MV-4-11 (cell line): ENCODE data around the gene KHSRP.

Source experiments
- DNase-seq: peaks from one replicate; lab custom pipeline; 2025; lab: John Stamatoyannopoulos, UW

KHSRP gene

GRCh38 chr19:6424195-6424938, at the start of gene KHSRP:
Gene KHSRP, minus strand, starts transcription at chr19:6424811. Its CDS starts 110 bp downstream, at chr19:6424701.
- DNase-seq = no peak

GRCh38 chr19:6473647-6474046, 49.0 kb upstream of the KHSRP start:
- DNase-seq = no peak

GRCh38 chr19:6472713-6473112, 48.1 kb upstream of the KHSRP start:
- no peak for DNase-seq

GRCh38 chr19:6471076-6471475, 46.5 kb upstream of the KHSRP start:
- DNase-seq = no peak

GRCh38 chr19:6470173-6470572, 45.6 kb upstream of the KHSRP start:
- no peak for DNase-seq

GRCh38 chr19:6467384-6467783, 42.8 kb upstream of the KHSRP start:
- DNase-seq = no peak

- no peak for DNase-seq
Observed at GRCh38 chr19:6466526-6467248, 42.1 kb upstream of the KHSRP start.

GRCh38 chr19:6465663-6466062, 41.1 kb upstream of the KHSRP start:
- no peak for DNase-seq

GRCh38 chr19:6465006-6465405, 40.4 kb upstream of the KHSRP start:
- no peak for DNase-seq

GRCh38 chr19:6464070-6464873, 39.7 kb upstream of the KHSRP start, which contains the start of gene CRB3:
Gene CRB3, plus strand, starts transcription at chr19:6464271. Its CDS starts 431 bp downstream, at chr19:6464702.
- no peak for DNase-seq

GRCh38 chr19:6460099-6460884, 35.7 kb upstream of the KHSRP start:
- DNase-seq = peak; percentile 99

- peak; percentile 36 for DNase-seq
Observed at GRCh38 chr19:6459262-6460098, 34.9 kb upstream of the KHSRP start, which contains the start of gene SLC25A23. Gene SLC25A23, minus strand, starts transcription at chr19:6459792. Its CDS starts 164 bp downstream, at chr19:6459628.

GRCh38 chr19:6458695-6459261, 34.2 kb upstream of the KHSRP start:
- DNase-seq = no peak

- DNase-seq = peak; percentile 13
Observed at GRCh38 chr19:6457958-6458694, 33.5 kb upstream of the KHSRP start.

- no peak for DNase-seq
Observed at GRCh38 chr19:6455924-6456323, 31.3 kb upstream of the KHSRP start.

GRCh38 chr19:6453951-6454565, 29.4 kb upstream of the KHSRP start:
- no peak for DNase-seq

GRCh38 chr19:6452899-6453298, 28.3 kb upstream of the KHSRP start:
- no peak for DNase-seq

- no peak for DNase-seq
Observed at GRCh38 chr19:6452223-6452614, 27.6 kb upstream of the KHSRP start.

GRCh38 chr19:6451583-6452222, 27.1 kb upstream of the KHSRP start:
- no peak for DNase-seq
